Central memory CD4-positive, alpha-beta T cell (primary cell): ENCODE results near the gene NAV2.
"Not testable (repeated sequence)": the region's sequence is repeated elsewhere in the genome, so short reads cannot be mapped to it uniquely, and the experiment has no call there.

Source experiments
- DNase-seq: peaks from one replicate; pipeline ENCODE4 v3.0.0; 2022

NAV2 gene

DNA sequence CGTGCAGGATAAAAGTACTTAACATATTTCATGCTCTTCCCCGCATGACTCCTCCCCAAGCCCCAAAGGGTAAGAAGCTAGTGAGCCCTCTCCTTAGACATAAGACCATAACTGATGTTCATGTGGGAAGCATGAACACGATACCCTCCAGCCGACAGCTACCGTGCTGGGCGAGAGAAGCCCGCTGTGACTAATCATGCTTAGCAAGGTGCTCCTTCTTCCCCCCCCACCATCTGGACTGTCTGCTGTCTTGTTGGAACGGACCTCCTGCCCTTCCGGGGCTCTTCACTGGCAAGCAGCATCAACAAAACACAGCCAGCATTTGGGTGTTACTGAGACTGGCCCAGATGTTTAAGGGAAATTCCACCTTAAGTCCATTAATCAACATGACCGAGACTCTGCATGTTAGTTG is 247.0 kb downstream of the NAV2 start:
- DNase-seq: no peak

DNA sequence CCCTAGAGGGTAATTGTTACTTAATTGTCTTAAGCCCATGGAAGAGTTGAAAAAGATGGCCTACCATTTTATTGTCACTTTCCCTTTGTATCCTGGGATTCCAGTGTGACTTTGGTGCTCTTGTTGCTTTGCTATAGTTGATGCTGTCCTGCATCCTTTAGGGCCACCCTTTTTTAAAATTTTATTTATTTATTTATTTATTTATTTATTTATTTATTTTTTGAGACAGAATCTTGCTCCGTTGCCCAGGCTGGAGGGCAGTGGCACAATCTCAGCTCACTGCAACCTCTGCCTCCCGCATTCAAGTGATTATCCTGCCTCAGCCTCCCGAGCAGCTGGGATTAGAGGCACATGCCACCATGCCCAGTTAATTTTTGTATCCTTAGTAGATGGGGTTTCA is 247.8 kb downstream of the NAV2 start:
- DNase-seq: not testable (repeated sequence)

DNA sequence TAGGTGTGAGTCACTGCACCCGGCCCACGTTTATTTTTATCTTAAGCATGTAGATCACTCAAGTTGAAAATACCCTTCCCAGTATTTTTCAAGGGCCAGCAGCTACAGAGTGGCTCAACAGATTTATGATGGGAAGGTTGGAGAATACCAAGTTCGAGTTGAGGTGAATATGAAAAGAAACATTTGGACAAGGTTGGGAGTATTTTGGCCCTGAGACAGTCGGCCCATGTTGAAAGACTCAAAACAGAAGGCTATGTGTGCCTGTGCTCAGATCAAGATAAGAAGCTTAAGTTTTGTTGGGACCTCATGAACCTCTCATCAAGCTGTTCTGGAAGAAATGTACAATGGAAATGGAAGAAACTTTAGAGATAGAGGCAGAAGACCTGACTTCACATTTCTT is 248.6 kb downstream of the NAV2 start:
- no peak for DNase-seq

DNA sequence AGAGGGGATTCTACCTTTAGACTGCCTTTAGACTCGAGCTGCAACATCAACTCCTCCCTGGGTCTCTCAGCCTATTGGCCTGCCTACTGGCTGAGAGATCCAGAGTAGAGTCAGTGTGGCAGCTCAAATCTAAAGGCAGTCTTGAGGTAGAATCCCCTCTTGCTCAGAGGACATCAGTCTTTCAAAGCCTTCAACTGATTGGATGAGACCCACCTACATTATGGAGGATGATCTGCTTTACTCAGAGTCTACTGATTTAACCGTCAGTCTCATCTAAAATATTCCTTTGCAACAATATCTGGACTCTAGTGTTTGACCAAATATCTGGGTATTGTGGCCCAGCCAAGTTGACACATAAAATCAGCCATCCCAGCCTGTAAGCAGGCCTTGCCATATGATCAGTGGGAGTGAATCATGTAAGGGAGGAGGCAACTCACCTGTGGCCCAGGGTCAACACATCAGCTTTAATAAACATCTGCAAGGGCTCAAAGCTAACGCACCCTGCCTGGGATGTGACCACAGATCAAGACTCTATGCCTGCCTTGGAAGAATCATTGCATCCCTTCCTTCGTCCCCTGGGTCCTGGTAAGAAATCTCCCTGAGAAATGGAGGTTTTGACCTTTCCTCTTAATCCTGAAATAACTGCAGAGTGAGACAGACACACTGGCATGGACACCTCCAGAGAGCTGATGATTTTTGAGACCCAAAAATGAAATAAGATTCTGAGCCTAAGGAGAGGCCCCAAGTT is 249.6 kb downstream of the NAV2 start:
- DNase-seq: no peak

DNA sequence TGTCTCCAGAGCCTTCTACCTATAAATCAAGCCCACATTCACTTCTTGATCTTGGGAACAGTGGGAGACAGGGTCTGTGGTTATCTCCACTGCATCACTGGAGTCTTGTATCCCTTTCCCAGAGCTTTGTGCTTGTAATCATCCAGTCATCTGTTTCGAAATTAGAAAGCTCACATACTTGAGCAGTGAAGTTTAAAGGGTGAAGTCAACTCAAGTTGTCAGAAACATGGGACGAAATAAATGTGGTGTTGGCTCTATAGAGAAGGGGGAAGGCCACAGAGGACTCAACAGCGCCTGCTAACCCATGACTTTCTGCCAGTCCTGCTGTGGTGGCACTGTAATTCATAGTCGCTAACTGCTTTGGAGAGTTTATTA is 250.2 kb downstream of the NAV2 start:
- DNase-seq: no peak

DNA sequence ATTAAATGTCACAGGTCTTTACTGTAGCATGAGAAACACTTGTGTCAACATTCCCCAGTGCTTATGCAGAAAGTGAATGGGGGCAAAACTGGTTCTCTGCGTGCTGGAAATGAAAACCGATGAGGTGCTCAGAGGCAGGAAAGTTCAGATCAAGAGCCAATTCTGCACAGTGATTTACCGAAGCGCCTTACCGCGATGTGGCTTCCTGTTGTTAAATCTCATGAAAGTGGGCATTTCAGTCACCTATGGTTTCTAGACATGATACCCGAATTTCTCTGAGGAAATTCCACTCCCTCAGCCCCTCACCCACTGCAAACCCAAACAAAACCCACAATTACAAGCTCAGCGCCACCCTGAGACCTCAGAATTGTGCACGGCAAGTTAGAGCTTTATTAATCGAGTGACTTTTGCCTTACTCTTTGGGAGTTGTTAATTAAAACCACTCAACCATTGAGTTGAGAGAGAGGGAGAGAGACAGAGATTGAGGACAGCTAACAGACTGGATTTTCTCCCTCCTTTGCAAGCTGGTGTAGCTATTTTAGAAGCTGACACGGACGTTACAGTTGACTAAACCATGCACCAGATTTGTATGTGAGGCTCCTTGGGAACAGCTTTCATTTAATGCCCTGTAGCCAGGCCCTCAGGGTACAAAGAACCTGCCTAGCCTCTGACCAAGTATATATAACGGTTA is 251.2 kb downstream of the NAV2 start:
- no peak for DNase-seq

DNA sequence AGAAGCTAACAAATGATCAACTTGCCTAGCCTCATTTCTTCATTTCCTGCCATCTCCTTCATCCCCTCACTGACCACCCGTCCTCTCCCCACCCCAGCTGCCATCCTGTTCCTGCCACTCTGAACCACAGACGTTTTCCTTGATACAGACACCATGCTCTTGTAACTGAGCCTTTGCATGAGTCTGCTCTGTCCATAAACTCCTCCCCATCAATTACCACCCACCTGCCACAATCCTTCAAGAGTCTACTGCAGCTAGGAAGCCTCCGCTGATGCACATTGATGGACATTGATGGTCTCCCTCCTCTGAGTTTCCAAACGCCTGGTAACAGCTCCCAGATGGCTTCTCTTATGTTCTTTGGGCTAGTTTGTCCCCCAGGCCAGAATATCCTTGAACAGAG is 253.8 kb downstream of the NAV2 start:
- no peak for DNase-seq

DNA sequence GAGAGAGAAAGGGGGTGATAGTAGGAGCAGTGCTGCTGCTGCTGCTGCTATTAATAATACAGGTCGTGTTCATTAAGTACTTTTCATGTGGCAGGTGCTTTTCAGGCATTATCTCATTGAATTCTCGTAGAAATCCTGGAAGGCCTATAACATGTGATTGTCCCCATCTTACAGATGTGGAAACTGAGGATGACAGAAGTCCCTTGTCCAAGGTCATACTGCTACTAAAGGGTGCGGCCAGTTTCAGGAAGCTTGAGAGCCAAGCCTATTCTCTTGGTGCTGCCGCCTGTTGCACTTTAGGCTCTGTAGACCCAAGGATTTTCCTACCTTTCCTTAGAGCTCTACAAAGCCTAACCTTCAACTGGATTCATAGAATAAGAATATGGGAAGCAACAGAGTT is 254.3 kb downstream of the NAV2 start:
- DNase-seq: no peak

DNA sequence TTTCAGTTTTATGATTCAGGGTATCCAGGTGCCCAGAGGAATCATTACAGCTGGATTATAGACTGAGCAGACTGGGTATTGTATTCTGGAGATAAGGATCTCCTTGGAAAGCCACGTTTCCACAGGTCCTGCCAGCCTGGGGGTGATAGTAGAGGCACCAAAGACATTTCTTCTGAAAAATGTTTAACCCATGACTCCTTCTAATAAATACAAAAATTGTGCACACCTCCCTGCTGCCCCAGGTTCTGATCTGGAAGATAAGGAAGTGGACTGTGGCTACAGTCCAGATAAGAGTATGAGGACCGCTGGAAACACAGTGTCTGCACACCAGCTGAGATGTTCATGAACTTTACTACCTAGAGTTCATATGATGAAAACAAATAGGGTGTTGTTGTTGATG is 255.2 kb downstream of the NAV2 start:
- DNase-seq: no peak

DNA sequence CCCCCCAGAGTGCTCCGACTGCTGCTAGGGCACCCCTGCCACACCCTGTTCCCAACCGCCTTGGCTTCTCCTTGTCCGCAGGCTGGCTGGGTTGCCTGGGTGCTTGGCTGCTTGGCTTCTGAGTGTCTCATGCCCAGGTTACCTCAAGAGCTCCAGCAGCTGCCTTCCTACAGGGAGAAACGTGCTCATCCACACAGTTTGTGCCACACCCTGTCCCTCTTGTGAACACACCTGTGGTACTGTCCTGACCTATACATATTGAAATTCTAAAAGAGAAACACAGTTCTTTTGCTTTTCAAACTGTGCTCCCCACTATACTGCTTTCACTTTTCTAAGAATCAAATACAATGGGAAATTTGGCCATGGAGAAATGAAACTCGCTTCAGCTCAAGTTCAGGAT is 256.2 kb downstream of the NAV2 start:
- no peak for DNase-seq

DNA sequence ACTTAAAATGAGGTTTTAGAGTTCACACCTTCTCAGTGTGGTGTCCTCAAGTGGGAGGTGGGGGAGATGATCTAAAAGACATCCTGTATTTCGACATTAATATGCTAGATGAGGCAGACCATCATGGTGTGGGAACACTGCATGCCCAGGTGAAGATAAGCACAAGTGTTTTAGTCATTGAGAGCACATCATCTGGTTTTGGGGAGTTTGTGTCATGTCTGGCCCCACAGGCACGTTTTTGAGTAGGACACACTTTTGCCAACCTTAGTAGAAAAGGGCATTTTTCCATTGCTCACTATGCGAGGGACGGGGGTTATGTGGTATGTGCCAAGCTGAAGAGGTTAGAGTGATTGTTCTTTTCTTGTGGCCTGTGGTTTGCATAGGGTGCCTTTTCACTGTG is 258.3 kb downstream of the NAV2 start:
- DNase-seq: no peak

DNA sequence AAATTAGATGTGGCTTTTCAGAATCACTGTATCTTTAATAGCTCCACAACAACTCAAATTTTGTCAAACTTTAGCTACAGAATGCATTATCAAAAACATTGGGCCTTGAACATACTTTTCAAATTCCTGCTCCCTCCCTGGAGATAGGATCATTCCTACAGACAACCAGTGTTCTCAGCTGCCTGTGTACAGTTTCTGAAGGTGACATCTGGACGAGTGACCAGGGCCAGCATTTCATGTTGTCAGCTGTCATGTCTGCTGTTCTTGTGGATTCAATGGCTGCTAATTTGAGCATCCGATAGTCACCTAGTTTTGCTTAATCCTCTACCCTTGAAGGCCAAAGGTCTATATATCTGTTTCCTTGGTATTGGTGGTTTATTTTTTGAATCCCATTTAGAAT is 259.5 kb downstream of the NAV2 start:
- DNase-seq: no peak

DNA sequence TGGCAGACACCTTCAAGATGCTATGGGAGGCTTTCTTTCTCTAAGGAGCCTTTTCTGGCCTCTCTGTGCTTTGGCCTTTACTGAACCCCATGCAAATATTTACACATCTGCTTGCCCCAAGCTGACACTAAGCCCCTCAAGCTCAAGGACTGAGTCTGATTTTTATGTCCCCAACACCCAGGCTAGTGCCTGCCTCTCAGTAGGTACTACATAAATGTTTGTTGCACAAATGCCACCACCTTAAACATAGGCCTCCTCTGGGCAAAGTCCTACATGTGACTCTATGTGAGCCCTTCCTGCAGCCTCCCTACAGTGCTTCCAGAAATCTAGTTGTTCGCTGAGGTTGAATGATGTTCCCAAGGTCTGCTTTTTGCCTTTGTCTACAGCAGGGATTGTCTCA is 260.0 kb downstream of the NAV2 start:
- DNase-seq: no peak

DNA sequence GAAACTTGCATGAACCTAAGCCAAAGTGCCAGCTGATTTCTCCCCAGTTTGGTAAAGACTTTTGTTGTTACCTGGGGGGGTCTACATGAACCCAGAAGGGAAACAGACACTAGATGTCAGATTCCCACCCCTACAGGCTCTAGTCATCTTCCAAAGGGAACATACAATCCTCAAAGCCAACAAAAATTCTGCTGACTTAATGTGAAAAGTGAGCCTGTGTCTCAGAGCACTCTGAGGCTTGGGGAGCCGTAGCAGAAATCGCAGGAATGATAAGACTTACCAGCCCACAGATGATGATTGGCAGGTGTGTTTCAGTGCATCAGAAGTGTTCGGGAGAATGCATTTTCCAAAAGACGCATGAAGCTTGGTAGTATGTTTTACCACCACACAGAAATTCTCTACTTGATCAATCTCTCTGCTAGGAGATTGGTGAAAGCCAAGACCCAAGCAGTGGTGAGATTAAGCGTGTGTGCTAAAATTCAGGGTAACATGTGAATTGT is 260.5 kb downstream of the NAV2 start:
- no peak for DNase-seq

DNA sequence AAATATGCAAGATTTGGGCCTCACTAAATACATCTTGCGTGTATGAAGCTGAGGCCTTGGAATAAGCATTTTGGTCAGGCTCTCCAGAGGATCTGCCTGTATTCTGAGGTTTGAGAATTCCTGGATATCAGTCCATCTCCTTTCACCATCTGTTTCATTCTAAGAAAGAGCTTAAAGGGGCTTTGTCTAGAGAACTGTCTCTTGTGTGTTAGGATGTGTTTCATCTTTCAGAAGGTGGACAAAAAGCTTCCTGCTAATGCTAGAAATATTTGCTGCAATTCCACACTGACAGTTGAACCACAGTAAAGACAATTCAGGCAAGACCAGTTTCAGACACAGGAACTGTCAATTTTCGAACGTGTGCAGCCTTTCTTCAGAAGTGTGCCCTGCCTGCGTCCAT is 262.2 kb downstream of the NAV2 start:
- no peak for DNase-seq

DNA sequence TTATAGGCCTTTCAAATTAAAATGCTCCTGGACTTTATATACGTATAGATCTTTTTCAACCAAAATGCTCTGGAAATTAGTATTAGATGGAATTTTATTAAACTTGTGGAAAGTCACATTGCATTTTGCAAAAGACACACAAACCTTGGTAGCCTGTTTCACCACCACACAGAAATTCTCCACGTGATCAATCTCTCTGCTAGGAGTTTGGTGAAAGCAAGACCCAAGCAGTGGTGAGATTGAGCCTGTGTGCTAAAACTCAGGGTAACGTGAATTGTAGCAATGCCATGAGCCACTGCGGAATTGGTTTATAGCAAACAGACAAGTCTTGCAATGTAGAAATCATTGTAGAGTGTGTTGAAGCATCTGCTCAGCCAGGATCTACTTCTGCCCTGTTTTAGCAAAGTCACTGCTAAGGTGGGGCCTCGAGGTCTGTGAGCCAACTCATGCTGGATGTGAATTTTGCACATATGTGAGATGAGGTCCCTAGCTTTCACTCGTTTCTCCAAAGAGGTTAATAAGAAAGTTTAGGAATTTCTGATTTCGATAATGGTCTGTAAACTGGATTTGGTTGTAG is 262.9 kb downstream of the NAV2 start:
- DNase-seq: no peak

DNA sequence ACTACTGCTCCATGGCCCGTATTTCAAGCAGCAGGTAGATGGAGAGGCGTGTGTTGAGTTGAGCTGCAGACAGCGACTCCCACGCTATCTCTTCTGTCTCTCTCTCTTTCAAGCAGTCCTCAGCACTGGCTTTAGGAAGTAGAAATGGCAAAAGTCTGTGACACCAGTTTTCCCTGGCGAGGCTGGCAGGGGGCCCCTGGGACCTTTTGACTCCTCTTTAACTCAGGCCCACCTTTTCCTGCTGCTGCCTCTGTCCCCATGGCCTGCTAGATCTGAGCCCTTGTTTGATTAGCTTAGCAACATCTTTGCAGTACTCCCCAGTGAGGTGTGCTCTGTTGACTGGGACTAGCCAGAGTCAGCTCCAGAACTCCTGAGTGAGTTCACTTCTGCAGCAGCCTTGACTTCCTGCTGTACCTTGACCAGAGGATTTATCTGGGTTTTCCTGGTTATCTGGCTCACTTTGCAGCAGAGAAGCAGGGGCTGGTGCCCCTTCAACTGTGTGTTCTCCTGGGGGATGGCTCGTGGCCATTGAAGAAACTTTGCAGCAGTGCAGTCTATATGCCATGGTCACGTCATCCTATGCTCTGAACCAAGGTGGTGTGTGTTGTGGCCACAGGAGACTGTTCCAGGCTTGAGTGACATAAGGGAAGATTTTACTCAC is 263.8 kb downstream of the NAV2 start:
- DNase-seq: no peak

DNA sequence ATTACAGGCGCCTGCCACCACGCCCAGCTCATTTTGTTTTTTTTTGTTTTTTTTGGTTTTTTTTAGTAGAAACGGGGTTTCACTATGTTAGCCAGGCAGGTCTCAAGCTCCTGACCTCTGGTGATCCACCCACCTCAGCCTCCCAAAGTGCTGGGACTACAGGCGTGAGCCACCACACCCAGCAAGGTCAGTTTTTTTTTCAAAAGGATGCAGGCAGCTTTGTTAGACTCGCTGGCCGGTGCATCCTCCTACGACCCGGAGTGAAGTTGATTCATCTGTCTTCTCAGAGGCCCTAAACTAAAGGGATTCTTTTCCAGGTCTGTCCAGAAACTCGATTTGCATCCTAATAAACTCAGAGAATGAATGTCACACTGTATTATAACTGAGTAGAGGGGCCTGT is 265.3 kb downstream of the NAV2 start:
- no peak for DNase-seq

DNA sequence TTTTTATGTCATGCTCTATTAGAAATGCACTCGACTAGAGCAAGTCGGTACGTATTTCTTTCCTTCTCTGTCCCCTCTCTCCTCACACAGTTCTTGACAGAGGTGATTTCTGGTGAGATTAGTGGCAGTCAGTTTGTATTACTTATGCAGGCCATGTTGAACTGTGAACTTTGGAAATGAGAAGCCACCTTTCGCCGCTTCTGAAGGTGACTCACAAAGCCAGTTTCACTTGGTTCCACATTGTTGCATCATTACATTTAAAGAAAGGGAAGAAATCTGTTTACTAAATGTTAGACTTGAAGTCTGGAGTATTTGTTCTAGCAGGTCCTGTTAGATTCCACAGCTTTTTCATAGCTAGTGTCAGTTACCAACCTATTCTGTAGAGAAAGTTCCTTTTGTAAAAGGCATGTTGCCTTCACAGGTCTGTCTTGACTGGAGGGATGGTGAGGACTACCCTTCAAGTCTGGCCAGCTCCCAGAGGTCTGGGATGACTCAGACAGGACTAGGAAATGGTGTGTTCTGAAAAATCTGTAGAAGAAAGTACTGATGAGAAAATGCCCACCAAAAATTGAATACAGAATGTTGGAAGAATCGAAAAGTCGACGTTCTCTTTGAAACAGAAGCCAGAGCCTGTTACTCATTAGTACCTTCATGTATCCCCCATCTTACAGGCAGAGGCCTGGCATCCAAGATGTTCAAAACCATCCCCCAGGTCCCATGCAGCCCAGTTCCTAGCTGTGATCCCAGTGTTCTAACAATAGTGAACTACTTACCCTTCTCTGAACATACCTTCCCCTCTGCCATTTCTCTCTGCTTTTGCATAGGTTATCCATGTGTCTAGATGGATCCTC is 266.3 kb downstream of the NAV2 start:
- no peak for DNase-seq

DNA sequence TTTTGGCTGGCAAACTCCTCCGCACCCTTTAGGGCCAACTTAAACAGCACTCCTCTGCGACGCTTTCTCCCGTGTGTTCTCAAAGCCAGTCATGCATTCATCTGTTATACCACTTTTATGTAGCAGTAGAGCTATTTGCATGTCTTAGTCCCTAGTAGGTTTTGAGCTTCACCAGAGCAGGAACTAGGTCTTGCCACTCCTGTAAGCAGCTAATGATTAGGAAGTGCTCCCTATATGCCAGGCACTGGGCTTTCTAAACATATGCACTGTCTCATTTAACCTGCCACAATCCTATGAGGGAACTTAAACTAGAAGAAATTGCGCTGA is 266.8 kb downstream of the NAV2 start:
- no peak for DNase-seq

DNA sequence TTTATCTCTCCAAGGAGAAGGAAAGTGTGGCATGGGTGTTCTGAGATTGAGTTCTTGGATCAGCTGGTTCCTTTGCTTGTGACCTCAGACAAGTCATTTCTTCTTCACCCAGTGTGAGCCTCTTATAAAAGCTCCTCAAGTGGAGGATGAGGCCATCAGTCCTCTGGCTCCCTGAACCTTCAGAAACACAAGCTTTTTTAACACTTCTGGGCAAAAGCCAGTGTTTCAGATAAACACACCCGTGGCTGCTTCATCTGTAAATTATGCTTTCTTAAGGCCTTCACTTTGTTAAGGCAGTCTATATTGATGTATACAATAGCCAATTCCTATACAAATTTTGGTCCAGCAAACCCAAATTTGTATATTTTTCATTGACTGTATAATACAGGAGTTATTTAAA is 267.8 kb downstream of the NAV2 start:
- DNase-seq: no peak

DNA sequence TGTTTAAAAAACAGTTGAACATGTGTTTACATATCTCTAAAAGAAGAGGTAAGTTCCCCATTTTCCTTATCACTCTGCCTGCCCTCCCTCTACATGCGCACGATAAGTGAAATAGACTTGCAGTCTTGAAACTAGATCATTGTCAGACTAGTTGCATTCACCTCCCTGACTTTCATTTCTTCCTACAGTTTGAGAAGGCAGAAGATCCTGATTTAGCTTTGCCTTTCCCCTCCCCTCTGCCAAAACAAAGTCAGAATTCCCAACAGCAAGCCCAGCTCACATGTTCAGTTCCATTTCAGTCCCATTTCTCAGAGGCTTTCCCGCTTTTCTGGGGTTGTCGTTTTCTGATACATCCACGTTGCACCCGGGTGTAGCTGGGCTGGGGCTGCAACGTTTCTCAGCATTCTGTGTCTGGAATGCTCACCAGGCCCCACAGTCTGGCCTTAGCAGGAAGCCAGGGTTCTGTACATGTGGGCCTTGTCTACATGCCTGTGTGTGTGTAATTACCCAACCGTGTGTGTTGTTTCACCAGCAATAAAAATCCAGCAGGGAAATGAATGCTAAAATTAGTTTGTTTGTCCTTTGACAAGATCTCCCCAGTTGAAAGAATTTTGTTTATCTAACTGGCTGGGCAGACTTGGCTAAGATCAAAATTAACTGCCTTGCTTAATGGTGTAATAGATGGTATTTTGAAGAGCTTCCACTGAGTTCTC is 268.5 kb downstream of the NAV2 start:
- DNase-seq: no peak
